ENCODE data around the gene PSMD14. TPM values are rescaled to one million over a fixed set of nuclear protein-coding genes. Genes with fewer than 3 reads are reported as not detected.

The PSMD14 gene
- total RNA-seq, 4 donors from 2014 or later = 19.9 to 41.7 (median 34.1) TPM

DNA sequence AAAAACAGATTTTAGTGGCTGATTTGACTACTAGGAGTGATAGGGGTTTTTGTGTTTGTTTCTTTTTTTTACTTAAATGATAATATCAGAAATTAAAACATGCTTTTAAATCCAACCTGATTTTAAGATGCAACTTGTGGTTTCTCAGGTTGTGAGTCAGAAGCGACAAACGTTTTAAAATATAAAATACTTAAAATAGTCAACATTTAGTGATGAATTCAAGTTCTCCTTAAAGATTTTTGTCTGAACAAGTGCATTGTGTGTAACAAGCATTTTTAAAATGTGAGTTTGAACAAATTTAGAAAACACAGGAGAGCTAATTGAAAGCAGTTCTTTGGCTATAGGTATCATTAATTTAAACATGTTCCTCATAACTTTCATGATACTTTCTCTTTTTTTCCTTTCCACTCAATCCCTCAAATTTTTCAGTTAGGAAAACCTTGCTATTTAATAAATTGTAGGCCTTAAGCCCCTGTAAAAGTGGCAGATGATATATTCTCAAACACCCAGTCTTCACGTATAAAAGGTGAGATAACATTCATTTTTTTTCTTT lies 111.5 kb downstream of the PSMD14 start:
- 72 to 80% methylated on average over 3 of the region's 3 CpGs for WGBS, 2 donors
- H3K4me3 ChIP-seq (ENCODE audit: low read depth, poor library complexity, severe bottlenecking) = no peak overlapping the region
- no peak for DNase-seq (ENCODE audit: low spot score in 2 of 2)
- TF ChIP-seq POLR2A (IDR thresholded peaks at IDR 0.05) = no peak
- TF ChIP-seq CTCF (IDR thresholded peaks at IDR 0.05) = no peak
- intact Hi-C loops (cut with DNase I; ENCODE audit: low total_unique reads) = no loop called here

GRCh38 chr2:161420406-161421074 lies 112.3 kb downstream of the PSMD14 start:
- no peak for DNase-seq (ENCODE audit: low spot score in 2 of 2)
- TF ChIP-seq CTCF (IDR thresholded peaks at IDR 0.05) (no peak), POLR2A (IDR thresholded peaks at IDR 0.05) (no peak)
- no peak overlapping the region for H3K4me3 ChIP-seq (ENCODE audit: low read depth, poor library complexity, severe bottlenecking)
- WGBS, 2 donors = 59 to 67% methylated on average over 11 of the region's 11 CpGs
- intact Hi-C loops (cut with DNase I; ENCODE audit: low total_unique reads) = no loop called here

GRCh38 chr2:161421686-161422085 lies 113.5 kb downstream of the PSMD14 start:
- intact Hi-C loops (cut with DNase I; ENCODE audit: low total_unique reads) = no loop called here
- 49 to 53% methylated on average over 2 of the region's 2 CpGs for WGBS, 2 donors
- no peak for DNase-seq (ENCODE audit: low spot score in 2 of 2)
- H3K4me3 ChIP-seq (ENCODE audit: low read depth, poor library complexity, severe bottlenecking) = no peak overlapping the region
- no peak for TF ChIP-seq POLR2A (IDR thresholded peaks at IDR 0.05)
- TF ChIP-seq CTCF (IDR thresholded peaks at IDR 0.05) = no peak

- intact Hi-C loops (cut with DNase I; ENCODE audit: low total_unique reads) = no loop called here
- no peak overlapping the region for H3K4me3 ChIP-seq (ENCODE audit: low read depth, poor library complexity, severe bottlenecking)
- TF ChIP-seq CTCF (IDR thresholded peaks at IDR 0.05) (no peak), POLR2A (IDR thresholded peaks at IDR 0.05) (no peak)
- no peak for DNase-seq (ENCODE audit: low spot score in 2 of 2)
- WGBS, 2 donors = 40 to 45% methylated on average over 11 of the region's 11 CpGs
These were observed 114.7 kb downstream of the PSMD14 start for GRCh38 chr2:161422816-161423403.

GRCh38 chr2:161423421-161424393 lies 115.5 kb downstream of the PSMD14 start:
- TF ChIP-seq POLR2A (IDR thresholded peaks at IDR 0.05) (no peak), CTCF (IDR thresholded peaks at IDR 0.05) (no peak)
- WGBS, 2 donors = 8 to 13% methylated on average over 55 to 71 of the region's 125 CpGs
- no peak overlapping the region for H3K4me3 ChIP-seq (ENCODE audit: low read depth, poor library complexity, severe bottlenecking)
- no peak for DNase-seq (ENCODE audit: low spot score in 2 of 2)
- intact Hi-C loops (cut with DNase I; ENCODE audit: low total_unique reads) = no loop called here
